ENCODE data around the gene PFDN1.

DNA sequence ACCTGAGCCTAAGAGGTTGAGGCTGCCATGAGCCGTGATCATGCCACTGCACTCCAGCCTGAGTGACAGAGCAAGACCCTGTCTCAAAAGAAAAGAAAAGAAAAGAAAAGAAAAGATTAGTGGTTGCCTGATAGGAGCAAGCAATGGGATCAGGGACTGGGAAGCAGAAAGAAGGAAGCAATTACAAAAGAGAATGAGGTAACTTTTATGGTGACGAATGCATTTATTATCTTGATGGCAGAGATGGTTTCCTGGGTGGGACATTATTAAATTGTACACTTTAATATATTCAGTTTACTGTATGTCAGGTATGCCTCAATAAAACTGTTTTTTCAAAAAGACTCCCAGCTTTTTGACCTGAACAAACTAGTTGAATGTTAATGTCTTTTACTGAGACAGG, 7.5 kb upstream of the PFDN1 start:
- TF ChIP-seq, protein P1, sequence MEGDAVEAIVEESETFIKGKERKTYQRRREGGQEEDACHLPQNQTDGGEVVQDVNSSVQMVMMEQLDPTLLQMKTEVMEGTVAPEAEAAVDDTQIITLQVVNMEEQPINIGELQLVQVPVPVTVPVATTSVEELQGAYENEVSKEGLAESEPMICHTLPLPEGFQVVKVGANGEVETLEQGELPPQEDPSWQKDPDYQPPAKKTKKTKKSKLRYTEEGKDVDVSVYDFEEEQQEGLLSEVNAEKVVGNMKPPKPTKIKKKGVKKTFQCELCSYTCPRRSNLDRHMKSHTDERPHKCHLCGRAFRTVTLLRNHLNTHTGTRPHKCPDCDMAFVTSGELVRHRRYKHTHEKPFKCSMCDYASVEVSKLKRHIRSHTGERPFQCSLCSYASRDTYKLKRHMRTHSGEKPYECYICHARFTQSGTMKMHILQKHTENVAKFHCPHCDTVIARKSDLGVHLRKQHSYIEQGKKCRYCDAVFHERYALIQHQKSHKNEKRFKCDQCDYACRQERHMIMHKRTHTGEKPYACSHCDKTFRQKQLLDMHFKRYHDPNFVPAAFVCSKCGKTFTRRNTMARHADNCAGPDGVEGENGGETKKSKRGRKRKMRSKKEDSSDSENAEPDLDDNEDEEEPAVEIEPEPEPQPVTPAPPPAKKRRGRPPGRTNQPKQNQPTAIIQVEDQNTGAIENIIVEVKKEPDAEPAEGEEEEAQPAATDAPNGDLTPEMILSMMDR (IDR thresholded peaks at IDR 0.05): no peak
- no peak for TF ChIP-seq ZFX (IDR thresholded peaks at IDR 0.05; ENCODE audit: borderline replicate concordance)
